Measurements from ENCODE around the gene TUSC2. TPM values are rescaled to one million over a fixed set of nuclear protein-coding genes. Genes with fewer than 3 reads are reported as not detected.

The TUSC2 gene
- total and polyA plus RNA-seq, 9 of the 15 experiments (the other 6 are each of a cell fraction or from before 2014, with no cell fraction given): 2.8 to 67.5 (median 25.8) TPM

- FAIRE-seq (no peak), DNase-seq (ENCODE audit: extremely low read depth in 1 of 4, low spot score in 3 of 4) (no peak), ATAC-seq (no peak)
- in situ Hi-C loops (cut with MboI): no loop called here
- H3K9ac ChIP-seq (ENCODE audit: insufficient read depth in 1 of 2, low read depth in 2 of 2, low read length in 2 of 2): no peak overlapping the region
- intact Hi-C loops (cut with micrococcal nuclease): no loop called here
- no TSS peak for BruUV-seq (replicated peaks)
- no peak for TF ChIP-seq CC2D1A (IDR thresholded peaks at IDR 0.05)
- TF ChIP-seq NELFE (IDR thresholded peaks at IDR 0.05; ENCODE audit: insufficient read depth, insufficient read length): no peak
- no peak for TF ChIP-seq ZNF584 (CRISPR knock-in tag; IDR thresholded peaks at IDR 0.05; ENCODE audit: low read depth)
- TF ChIP-seq MITF (IDR thresholded peaks at IDR 0.05): no peak
- no peak for TF ChIP-seq XRCC5 (IDR thresholded peaks at IDR 0.05; ENCODE audit: low read depth, low read length)
- TF ChIP-seq SMAD4 (CRISPR knock-in tag; conservative IDR thresholded peaks at IDR 0.05): no peak
- no peak for TF ChIP-seq ZNF785 (CRISPR knock-in tag; IDR thresholded peaks at IDR 0.05)
- no peak for TF ChIP-seq NUFIP1 (IDR thresholded peaks at IDR 0.05; ENCODE audit: partially characterized antibody)
- no peak for TF ChIP-seq TFE3 (CRISPR knock-in tag; IDR thresholded peaks at IDR 0.05)
- no peak for TF ChIP-seq CBX1 (IDR thresholded peaks at IDR 0.05; ENCODE audit: low read depth)
- TF ChIP-seq KDM4B (IDR thresholded peaks at IDR 0.05; ENCODE audit: borderline replicate concordance in 2 of 2, low read depth in 1 of 2): no peak
- TF ChIP-seq ELK3 (CRISPR knock-in tag; IDR thresholded peaks at IDR 0.05): no peak
- no peak for TF ChIP-seq ZSCAN32 (CRISPR knock-in tag; IDR thresholded peaks at IDR 0.05)
- no peak for TF ChIP-seq RBM39 (optimal IDR thresholded peaks at IDR 0.05; ENCODE audit: low read depth, low read length)
- no peak for TF ChIP-seq ZNF124 (CRISPR knock-in tag; IDR thresholded peaks at IDR 0.05)
- 85% methylated on average over 26 of the region's 79 CpGs for WGBS (ENCODE audit: insufficient coverage, low coverage, missing lambda C conversion rate)
- no peaks in the 10 kb centered on the region for H3K27me3 ChIP-seq (ENCODE audit: control insufficient read depth in 2 of 2, insufficient read depth in 2 of 2, low read length in 2 of 2)
- no peaks in the 10 kb centered on the region for H3K36me3 ChIP-seq (ENCODE audit: control insufficient read depth, insufficient read depth, low read length)
- H3K27ac ChIP-seq (ENCODE audit: extremely low read depth, low read depth, low read length): no peak overlapping the region
- H4K20me1 ChIP-seq (replicated peaks; ENCODE audit: control insufficient read depth, insufficient read depth, low read length): no peaks in the 10 kb centered on the region
- H3K79me2 ChIP-seq (ENCODE audit: control insufficient read depth, insufficient read depth, low read length): no peaks in the 10 kb centered on the region
- peaks cover 4 to 38% of the 10 kb centered on the region in 2 experiments; a peak in 3 of 5 replicates for H3K4me1 ChIP-seq (replicated peaks in 1 of 2; ENCODE audit: control insufficient read depth in 2 of 2, insufficient read depth in 2 of 2, low read length in 2 of 2)
- ChIA-PET CTCF (ENCODE audit: low intra/inter-chr PET ratio) (no interaction called here), POLR2A (no interaction called here)
- H3K9me1 ChIP-seq (ENCODE audit: control insufficient read depth, insufficient read depth, low read length): no peaks in the 10 kb centered on the region
- no peak overlapping the region for H3K4me2 ChIP-seq (ENCODE audit: insufficient read depth, low read length)
- H3K4me3 ChIP-seq: no peak overlapping the region
- no peak overlapping the region for H2AFZ ChIP-seq (ENCODE audit: low read depth, low read length)
- no peaks in the 10 kb centered on the region for H3K9me3 ChIP-seq (replicated peaks; ENCODE audit: control insufficient read depth, insufficient read depth, low read depth, low read length)
Measured at GRCh38 chr3:50275996-50276761, 51.8 kb downstream of the TUSC2 start.
